AG04449 (cell line): Measurements from ENCODE around the gene ATP13A2.
A peak's percentile ranks its signal among the peaks of the same experiment; 100 is the strongest.

ENCODE experiments used
- CTCF ChIA-PET: fragments of 350-600 bp; formaldehyde crosslinking; extraction: SDS; loops from one replicate; lab custom pipeline; 2021; ENCODE audit warnings: antibody characterized with exemption; lab: Yijun Ruan, JAX
- POLR2A ChIA-PET: fragments of 400-600, 350-600 bp; formaldehyde crosslinking; extraction: SDS; loops from one replicate; lab custom pipeline; 2020; ENCODE audit warnings: antibody characterized with exemption, inconsistent platforms; lab: Yijun Ruan, JAX
- DNase-seq: peaks from one replicate; pipeline ENCODE4 v3.0.0-alpha.2; 2010; ENCODE audit warnings: low read depth, low spot score
- H3K4me3 ChIP-seq: 2 replicates; pipeline ENCODE4 v1.5.1; 2011; ENCODE audit warnings: low read depth, mild to moderate bottlenecking, control low read depth, low read length
- CTCF ChIP-seq: IDR thresholded peaks from one replicate; pipeline ENCODE4 v1.5.1; 2011; ENCODE audit warnings: mild to moderate bottlenecking, moderate library complexity, low read length, control low read depth, inconsistent platforms; ENCODE audit not compliant: insufficient read depth; ENCODE audit errors: missing control alignments

The ATP13A2 gene

GRCh38 chr1:17013491-17014320, 2.0 kb upstream of the ATP13A2 start:
- ChIA-PET CTCF (interaction anchor here (1.4 to 2.4 kb wide), 6 partner anchors 9 to 62 kb away, joined by 4 to 9 read pairs (median 5); no protein-coding TSS in a partner anchor), POLR2A (interaction anchor here (0.8 to 1.0 kb wide), 3 partner anchors 9 to 35 kb away, joined by 3 to 4 read pairs (median 4); no protein-coding TSS in a partner anchor)
- DNase-seq = no peak
- TF ChIP-seq CTCF = no peak
- no peak overlapping the region for H3K4me3 ChIP-seq

- CTCF ChIA-PET = interaction anchor here (1.4 to 2.4 kb wide), 5 partner anchors 10 to 61 kb away, joined by 5 to 9 read pairs (median 5); no protein-coding TSS in a partner anchor
- DNase-seq = no peak
- no peak overlapping the region for H3K4me3 ChIP-seq
- POLR2A ChIA-PET = interaction anchor here (0.8 to 1.0 kb wide), 3 partner anchors 9 to 34 kb away, joined by 3 to 4 read pairs (median 4); no protein-coding TSS in a partner anchor
- TF ChIP-seq CTCF = no peak
Observed at GRCh38 chr1:17012775-17013490, 1.2 kb upstream of the ATP13A2 start.

- ChIA-PET POLR2A (no interaction called here), CTCF (interaction anchor here (1.0 to 1.5 kb wide), 4 partner anchors 13 to 59 kb away, joined by 3 to 5 read pairs (median 4); no protein-coding TSS in a partner anchor)
- peak overlapping the region; percentile 66 for H3K4me3 ChIP-seq
- DNase-seq = no peak
- TF ChIP-seq CTCF = no peak
Observed at GRCh38 chr1:17011092-17011438, 663 bp downstream of the ATP13A2 start.

GRCh38 chr1:17009706-17010105, 2.0 kb downstream of the ATP13A2 start:
- DNase-seq = no peak
- CTCF ChIA-PET = interaction anchor here (0.9 to 3.4 kb wide), 5 partner anchors 17 to 58 kb away, joined by 3 to 10 read pairs (median 3); no protein-coding TSS in a partner anchor
- TF ChIP-seq CTCF = no peak
- POLR2A ChIA-PET = no interaction called here
- no peak overlapping the region for H3K4me3 ChIP-seq

- DNase-seq = no peak
- H3K4me3 ChIP-seq = no peak overlapping the region
- ChIA-PET POLR2A (no interaction called here), CTCF (interaction anchor here (1.1 to 3.4 kb wide), 2 partner anchors 11 to 57 kb away, joined by 3 to 10 read pairs; no protein-coding TSS in a partner anchor)
- TF ChIP-seq CTCF = no peak
Observed at GRCh38 chr1:17008208-17008855, 3.4 kb downstream of the ATP13A2 start.
